H1 (cell line): ENCODE measurements around the gene C22orf31. TPM values are rescaled to one million over a fixed set of nuclear protein-coding genes. Genes with fewer than 3 reads are reported as not detected.

Source experiments
- CTCF ChIA-PET: fragments of 300-600 bp; sonication (Branson Sonifier 250); formaldehyde crosslinking; loops from one replicate; lab custom pipeline; 2021; ENCODE audit not compliant: partially characterized antibody; lab: Charles Lee
- POLR2A ChIA-PET: fragments of 300-600 bp; sonication (Branson Sonifier 250); formaldehyde crosslinking; loops from one replicate; lab custom pipeline; 2021; ENCODE audit warnings: inconsistent platforms; ENCODE audit not compliant: partially characterized antibody; lab: Charles Lee
- DNase-seq, 2 experiments: peaks; one replicate each; pipeline versions ENCODE4 v3.0.0 to v3.0.0-alpha.2; 2010 to 2022; ENCODE audit warnings: low spot score in 2 of 2, low read depth in 1 of 2, mixed read lengths in 1 of 2
- FAIRE-seq: peaks from 2 replicates; lab custom pipeline; 2011; peaks lifted over from hg19 to GRCh38; lab: Jason Lieb, UNC
- H2AFZ ChIP-seq: 2 replicates; pipeline ENCODE4 v1.8.1; 2012; ENCODE audit warnings: low read length, inconsistent platforms
- H2AK5ac ChIP-seq: 2 replicates; pipeline ENCODE4 v1.6.1; 2013; ENCODE audit warnings: low read depth, low read length
- H2BK120ac ChIP-seq: replicated peaks from 2 replicates; pipeline ENCODE3; 2013; ENCODE audit warnings: low read depth, low read length, inconsistent platforms
- H2BK12ac ChIP-seq: 2 replicates; pipeline ENCODE4 v1.6.1; 2013; ENCODE audit warnings: low read depth, low read length
- H2BK15ac ChIP-seq: 2 replicates; pipeline ENCODE4 v1.6.1; 2013; ENCODE audit warnings: low read length
- H2BK20ac ChIP-seq: 2 replicates; pipeline ENCODE4 v1.6.1; 2013; ENCODE audit warnings: low read length
- H2BK5ac ChIP-seq: 2 replicates; pipeline ENCODE4 v1.6.1; 2013; ENCODE audit warnings: low read depth, low read length
- H3K14ac ChIP-seq: 2 replicates; pipeline ENCODE4 v1.6.1; 2013; ENCODE audit warnings: inconsistent platforms; ENCODE audit not compliant: insufficient read length
- H3K18ac ChIP-seq: 2 replicates; pipeline ENCODE4 v1.6.1; 2013; ENCODE audit warnings: low read length; ENCODE audit errors: extremely low read depth
- H3K23ac ChIP-seq: 2 replicates; pipeline ENCODE4 v1.6.1; 2013; ENCODE audit warnings: inconsistent platforms; ENCODE audit not compliant: insufficient read length
- H3K23me2 ChIP-seq: 2 replicates; pipeline ENCODE4 v1.6.1; 2013; ENCODE audit warnings: low read depth, low read length
- H3K27ac ChIP-seq: 2 replicates; pipeline ENCODE4 v1.6.1; 2011; ENCODE audit warnings: low read depth, low read length, inconsistent platforms
- H3K27me3 ChIP-seq, 4 experiments: replicated peaks in 1 of 4; 1 replicate in 1 of 4; 2 replicates in 3 of 4; pipeline versions ENCODE4 v1.6.1 to v1.8.1; 2011 to 2013; ENCODE audit warnings: low read length in 3 of 4, mild to moderate bottlenecking in 3 of 4, inconsistent platforms in 2 of 4, mixed read lengths in 2 of 4, moderate library complexity in 1 of 4; ENCODE audit not compliant: control insufficient read depth in 3 of 4, insufficient read depth in 3 of 4; ENCODE audit errors: extremely low read depth in 1 of 4
- H3K36me3 ChIP-seq, 4 experiments: 2 replicates each; pipeline versions ENCODE4 v1.6.1 to v1.8.1; 2011 to 2013; ENCODE audit warnings: mild to moderate bottlenecking in 4 of 4, low read length in 3 of 4, moderate library complexity in 2 of 4, control low read depth in 1 of 4, inconsistent platforms in 1 of 4; ENCODE audit not compliant: insufficient read depth in 4 of 4, control insufficient read depth in 2 of 4
- H3K4ac ChIP-seq: replicated peaks from 2 replicates; pipeline ENCODE3; 2013; ENCODE audit warnings: low read length, low read depth, mixed read lengths, inconsistent platforms; ENCODE audit not compliant: insufficient read length
- H3K4me1 ChIP-seq, 4 experiments: replicated peaks in 1 of 4; 1 replicate in 1 of 4; 2 replicates in 3 of 4; pipeline versions ENCODE4 v1.6.1 to v1.8.1; 2011 to 2013; ENCODE audit warnings: low read length in 3 of 4, inconsistent platforms in 2 of 4, mixed read lengths in 1 of 4; ENCODE audit not compliant: insufficient read depth in 4 of 4, control insufficient read depth in 3 of 4
- H3K4me2 ChIP-seq, 2 experiments: 2 replicates each; pipeline versions ENCODE4 v1.6.1 to v1.8.1; 2011 to 2013; ENCODE audit warnings: low read depth in 2 of 2, low read length in 2 of 2, control low read depth in 1 of 2, inconsistent platforms in 1 of 2, mild to moderate bottlenecking in 1 of 2; ENCODE audit not compliant: insufficient read depth in 1 of 2
- H3K4me3 ChIP-seq, 4 experiments: fragments of 200-600, 300-600 bp in 1 of 4; sonication (generic), shearing (Covaris generic), sonication (Bioruptor Twin) in 1 of 4; 2 replicates each; pipeline versions ENCODE4 v1.5.1 to v1.8.1; 2011 to 2016; ENCODE audit warnings: low read length in 4 of 4, low read depth in 3 of 4, control low read depth in 2 of 4, inconsistent platforms in 2 of 4, mild to moderate bottlenecking in 2 of 4, mixed read lengths in 1 of 4, moderate library complexity in 1 of 4; ENCODE audit not compliant: insufficient read depth in 2 of 4; ENCODE audit errors: extremely low read depth in 1 of 4
- H3K56ac ChIP-seq: replicated peaks from 2 replicates; pipeline ENCODE3; 2013; ENCODE audit warnings: low read depth, mild to moderate bottlenecking, mixed read lengths, low read length, inconsistent platforms; ENCODE audit not compliant: insufficient read length
- H3K79me1 ChIP-seq: 2 replicates; pipeline ENCODE4 v1.6.1; 2013; ENCODE audit warnings: low read depth, low read length, control low read depth
- H3K79me2 ChIP-seq, 2 experiments: 2 replicates each; pipeline versions ENCODE4 v1.6.1 to v1.8.1; 2012 to 2013; ENCODE audit warnings: low read length in 2 of 2, mild to moderate bottlenecking in 2 of 2, inconsistent platforms in 1 of 2; ENCODE audit not compliant: insufficient read depth in 2 of 2, control insufficient read depth in 1 of 2
- H3K9ac ChIP-seq, 4 experiments: replicated peaks in 1 of 4; 1 replicate in 1 of 4; 2 replicates in 3 of 4; pipeline versions ENCODE4 v1.6.1 to v1.8.1; 2011 to 2013; ENCODE audit warnings: low read depth in 3 of 4, low read length in 3 of 4, control low read depth in 2 of 4, mild to moderate bottlenecking in 2 of 4, moderate library complexity in 2 of 4, inconsistent platforms in 1 of 4; ENCODE audit errors: extremely low read depth in 1 of 4
- H3K9me3 ChIP-seq, 2 experiments: 2 replicates each; pipeline versions ENCODE4 v1.6.1 to v1.8.1; 2012 to 2013; ENCODE audit warnings: mild to moderate bottlenecking in 2 of 2, moderate library complexity in 2 of 2, control low read depth in 1 of 2, inconsistent platforms in 1 of 2, low read depth in 1 of 2, low read length in 1 of 2, mixed read lengths in 1 of 2; ENCODE audit not compliant: insufficient read depth in 2 of 2
- H4K20me1 ChIP-seq, 2 experiments: replicated peaks in 1 of 2; 2 replicates each; pipeline versions ENCODE3 to v1.8.1; 2011 to 2013; ENCODE audit warnings: inconsistent platforms in 2 of 2, low read length in 2 of 2, mild to moderate bottlenecking in 1 of 2; ENCODE audit not compliant: insufficient read depth in 2 of 2, control insufficient read depth in 1 of 2
- H4K5ac ChIP-seq: 2 replicates; pipeline ENCODE4 v1.6.1; 2013; ENCODE audit warnings: low read length, low read depth, mixed read lengths, inconsistent platforms; ENCODE audit not compliant: insufficient read length
- H4K8ac ChIP-seq: 2 replicates; pipeline ENCODE4 v1.8.0; 2013; ENCODE audit warnings: mild to moderate bottlenecking, moderate library complexity, low read length, inconsistent platforms; ENCODE audit not compliant: insufficient read depth; ENCODE audit errors: extremely low read depth
- H4K91ac ChIP-seq: replicated peaks from 2 replicates; pipeline ENCODE3; 2013; ENCODE audit warnings: low read length, mixed read lengths, inconsistent platforms; ENCODE audit not compliant: insufficient read length
- CEBPB ChIP-seq: IDR thresholded peaks from 2 replicates; pipeline ENCODE4 v1.6.1; 2012; ENCODE audit warnings: low read depth, low read length
- EZH2 ChIP-seq: fragments of 200-600 bp; sonication (generic); IDR thresholded peaks from 2 replicates; pipeline ENCODE4 v1.7.1; 2012; ENCODE audit warnings: low read depth, mild to moderate bottlenecking, moderate library complexity, low read length, inconsistent platforms; ENCODE audit not compliant: severe bottlenecking
- FOSL1 ChIP-seq: IDR thresholded peaks from 2 replicates; pipeline ENCODE4 v1.6.1; 2011; ENCODE audit warnings: mild to moderate bottlenecking, low read depth, low read length, moderate library complexity; ENCODE audit not compliant: insufficient read depth
- HDAC6 ChIP-seq: IDR thresholded peaks from one replicate; pipeline ENCODE4 v1.7.1; 2012; ENCODE audit warnings: low read depth, mild to moderate bottlenecking, inconsistent platforms, low read length, moderate library complexity
- RFX5 ChIP-seq: IDR thresholded peaks from 2 replicates; pipeline ENCODE4 v1.6.1; 2011; ENCODE audit warnings: low read depth, low read length, improper control_type of control experiment, borderline replicate concordance
- WGBS, 2 experiments: shearing (Covaris generic) in 1 of 2; methylation state at CpG; one replicate each; pipeline versions ENCODE4 v1.1.6 to v1.1.7; 2013 to 2015; ENCODE audit warnings: low lambda C conversion rate in 2 of 2, mixed read lengths in 2 of 2, inconsistent platforms in 1 of 2, low coverage in 1 of 2, missing lambda C conversion rate in 1 of 2; ENCODE audit not compliant: insufficient replicate concordance in 2 of 2, insufficient coverage in 1 of 2, insufficient read length in 1 of 2; ENCODE audit errors: extremely low coverage in 1 of 2, missing lambda C conversion rate in 1 of 2; 5-methylcytosine and 5-hydroxymethylcytosine counted together
- polyA plus RNA-seq, 7 experiments: library from polyadenylated mRNA; depleted of rRNA in 3 of 7; stranded (reverse) in 5 of 7; unstranded in 2 of 7; fragments of >200 nt in 5 of 7; fragments of 200-250 nt in 2 of 7; gene quantifications; 1 replicate in 5 of 7; 2 replicates in 1 of 7; 4 replicates in 1 of 7; pipeline versions ENCODE4 v1.2.1 to v1.2.3, GENCODE V29; 2011 to 2013; ENCODE audit warnings: missing spikeins in 2 of 7, mixed read lengths in 2 of 7
- total RNA-seq: library from RNA; stranded (reverse); fragmentation: NEBNext Ultra II Directional; extraction: Animal tissue kit (Norgen Biotek cat#: 25700); gene quantifications from 2 replicates; pipeline ENCODE4 v1.2.1, GENCODE V29; 2021

The C22orf31 gene
- total and polyA plus RNA-seq, 2 of the 8 experiments (the other 6 are each of a cell fraction or from before 2014, with no cell fraction given) = not detected

DNA sequence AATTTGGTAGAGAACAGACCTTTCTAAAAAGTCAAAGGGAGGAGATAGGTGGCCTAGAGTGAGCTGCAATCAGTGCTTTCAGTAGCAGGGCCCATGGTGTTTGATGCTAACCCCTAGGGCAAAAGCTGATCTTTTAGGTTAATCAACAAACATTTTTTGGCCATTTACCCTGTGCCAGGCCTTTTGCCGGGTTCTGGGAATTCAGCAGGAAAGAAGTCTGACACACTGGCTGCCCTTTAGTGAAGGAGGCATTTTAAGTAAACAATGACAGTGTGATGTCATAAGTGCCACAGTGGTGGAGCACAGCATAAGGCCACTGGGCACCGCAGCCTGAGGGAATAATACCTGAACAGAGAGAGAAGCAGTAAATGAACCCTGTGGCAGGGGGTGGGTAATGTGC is 29.0 kb downstream of the C22orf31 start:
- WGBS, 2 experiments = 91% methylated on average over 2 of the region's 2 CpGs; no CpG with 5 or more reads in 1 of the 2 experiments
- H2BK20ac ChIP-seq = no peak overlapping the region
- peak overlapping the region; percentile 37; the same call in 1 of the 2 replicates for H2BK15ac ChIP-seq
- no peak for DNase-seq
- no peak overlapping the region for H3K18ac ChIP-seq
- no peak overlapping the region for H3K27ac ChIP-seq
- peaks cover 5% of the 10 kb centered on the region for H3K23me2 ChIP-seq
- H4K20me1 ChIP-seq = no peaks in the 10 kb centered on the region
- no peak for FAIRE-seq
- H3K9ac ChIP-seq = no peak overlapping the region
- no peak overlapping the region for H2BK120ac ChIP-seq
- no peak overlapping the region for H3K4me3 ChIP-seq
- H3K4me1 ChIP-seq = peaks cover 11 to 20% (median 15%) of the 10 kb centered on the region in 4 experiments
- POLR2A ChIA-PET = interaction anchor here (1.0 to 1.1 kb wide), 2 partner anchors 8 to 9 kb away, joined by 3 read pairs; no protein-coding TSS in a partner anchor
- H3K4ac ChIP-seq = no peak overlapping the region
- no peaks in the 10 kb centered on the region for H3K9me3 ChIP-seq
- peaks cover 0 to 28% of the 10 kb centered on the region in 2 experiments; a peak in 2 of 4 replicates for H3K79me2 ChIP-seq
- H4K5ac ChIP-seq = no peak overlapping the region
- H2AFZ ChIP-seq = no peak overlapping the region
- CTCF ChIA-PET = interaction anchor here (0.9 to 7.1 kb wide), 6 partner anchors 8 to 114 kb away, joined by 3 to 37 read pairs (median 4); no protein-coding TSS in a partner anchor
- no peak overlapping the region for H3K23ac ChIP-seq
- no peak overlapping the region; the same call in 1 of the 2 replicates for H2BK5ac ChIP-seq
- H3K27me3 ChIP-seq = no peaks in the 10 kb centered on the region
- peaks cover 16% of the 10 kb centered on the region for H3K79me1 ChIP-seq
- no peak overlapping the region for H3K56ac ChIP-seq
- peak overlapping the region; percentile 30; the same call in 1 of the 2 replicates for H2AK5ac ChIP-seq
- peak overlapping the region; percentile 73 for H4K91ac ChIP-seq
- no peak overlapping the region for H3K14ac ChIP-seq
- H3K36me3 ChIP-seq = no peaks in the 10 kb centered on the region
- H4K8ac ChIP-seq = no peak overlapping the region
- H2BK12ac ChIP-seq = peak overlapping the region; percentile 89; the same call in 1 of the 2 replicates
- H3K4me2 ChIP-seq = peak overlapping the region in 1 of 2 experiments; percentile 66; a peak in 1 of 4 replicates
- TF ChIP-seq EZH2 (no peak), FOSL1 (no peak), CEBPB (no peak), RFX5 (no peak), HDAC6 (no peak)
